Kidney epithelial cell (primary cell): ENCODE data around the gene ZNF679. TPM values are rescaled to one million over a fixed set of nuclear protein-coding genes. Genes with fewer than 3 reads are reported as not detected.
"Not testable (repeated sequence)": the region's sequence is repeated elsewhere in the genome, so short reads cannot be mapped to it uniquely, and the experiment has no call there.

Source experiments
- DNase-seq: peaks from one replicate; pipeline ENCODE4 v3.0.0-alpha.2; 2010; ENCODE audit warnings: low read depth
- H3K27me3 ChIP-seq: 2 replicates; pipeline ENCODE4 v1.6.0; 2011; ENCODE audit warnings: low read length; ENCODE audit not compliant: control insufficient read depth, insufficient read depth
- H3K36me3 ChIP-seq: 2 replicates; pipeline ENCODE4 v1.5.1; 2011; ENCODE audit warnings: low read length; ENCODE audit not compliant: control insufficient read depth, insufficient read depth
- H3K4me3 ChIP-seq: 2 replicates; pipeline ENCODE4 v1.5.1; 2011; ENCODE audit warnings: low read depth, mild to moderate bottlenecking, control low read depth, low read length
- CTCF ChIP-seq: IDR thresholded peaks from 2 replicates; pipeline ENCODE4 v1.5.1; 2011; ENCODE audit warnings: mild to moderate bottlenecking, moderate library complexity, low read length, control low read depth, inconsistent platforms; ENCODE audit not compliant: insufficient read depth, poor library complexity, severe bottlenecking
- total RNA-seq: library from RNA; depleted of rRNA; stranded (reverse); fragments of >200 nt; gene quantifications from 2 replicates; pipeline ENCODE4 v1.2.3, GENCODE V29; 2015

The ZNF679 gene
- total RNA-seq, 1 donor from 2014 or later, result not detected

- DNase-seq, result peak; percentile 84
- Histone ChIP-seq H3K4me3 (peak overlapping the region; percentile 67), H3K36me3 (no peaks in the 10 kb centered on the region), H3K27me3 (no peaks in the 10 kb centered on the region)
- TF ChIP-seq CTCF, result no peak
These were observed 79.2 kb downstream of the ZNF679 start for GRCh38 chr7:64307254-64308015.

- no peak for TF ChIP-seq CTCF
- no peak for DNase-seq
- Histone ChIP-seq H3K4me3 (peak overlapping the region; percentile 67), H3K36me3 (no peaks in the 10 kb centered on the region), H3K27me3 (no peaks in the 10 kb centered on the region)
These were observed 79.7 kb downstream of the ZNF679 start for GRCh38 chr7:64308016-64308270.

GRCh38 chr7:64310426-64310825 is 82.2 kb downstream of the ZNF679 start:
- DNase-seq, result no peak
- no peaks in the 10 kb centered on the region for H3K27me3 ChIP-seq
- TF ChIP-seq CTCF, result no peak

GRCh38 chr7:64312826-64313225 is 84.6 kb downstream of the ZNF679 start:
- H3K4me3 ChIP-seq, result no peak overlapping the region
- no peak for DNase-seq
- no peaks in the 10 kb centered on the region for H3K27me3 ChIP-seq
- TF ChIP-seq CTCF, result no peak
- H3K36me3 ChIP-seq, result no peaks in the 10 kb centered on the region

More at GRCh38 chr7:64310426-64310825, 82.2 kb downstream of the ZNF679 start:
- Histone ChIP-seq H3K36me3 (no peaks in the 10 kb centered on the region), H3K4me3 (no peak overlapping the region)

GRCh38 chr7:64313740-64314491 is 85.6 kb downstream of the ZNF679 start, which contains the start of gene ZNF736:
ZNF736 (plus strand) TSS chr7:64313961; CDS start chr7:64314151, 190 bp downstream.
- H3K4me3 ChIP-seq, result peak within 1 kb of the TSS; percentile 82
- peak; percentile 85 for DNase-seq
- TF ChIP-seq CTCF, result no peak
- H3K27me3 ChIP-seq, result no peaks in the 10 kb centered on the region
- H3K36me3 ChIP-seq, result no peaks in the 10 kb centered on the region

- Histone ChIP-seq H3K36me3 (no peaks in the 10 kb centered on the region), H3K4me3 (peak overlapping the region; percentile 82), H3K27me3 (no peaks in the 10 kb centered on the region)
- DNase-seq, result no peak
- no peak for TF ChIP-seq CTCF
These were observed 86.3 kb downstream of the ZNF679 start for GRCh38 chr7:64314566-64314965.

GRCh38 chr7:64316031-64316742 is 87.9 kb downstream of the ZNF679 start:
- not testable (repeated sequence) for DNase-seq, H3K4me3 ChIP-seq, H3K36me3 ChIP-seq, H3K27me3 ChIP-seq
